ENCODE results near the gene DRICH1.
"Not testable (repeated sequence)": the region's sequence is repeated elsewhere in the genome, so short reads cannot be mapped to it uniquely, and the experiment has no call there.

DRICH1 gene

DNA sequence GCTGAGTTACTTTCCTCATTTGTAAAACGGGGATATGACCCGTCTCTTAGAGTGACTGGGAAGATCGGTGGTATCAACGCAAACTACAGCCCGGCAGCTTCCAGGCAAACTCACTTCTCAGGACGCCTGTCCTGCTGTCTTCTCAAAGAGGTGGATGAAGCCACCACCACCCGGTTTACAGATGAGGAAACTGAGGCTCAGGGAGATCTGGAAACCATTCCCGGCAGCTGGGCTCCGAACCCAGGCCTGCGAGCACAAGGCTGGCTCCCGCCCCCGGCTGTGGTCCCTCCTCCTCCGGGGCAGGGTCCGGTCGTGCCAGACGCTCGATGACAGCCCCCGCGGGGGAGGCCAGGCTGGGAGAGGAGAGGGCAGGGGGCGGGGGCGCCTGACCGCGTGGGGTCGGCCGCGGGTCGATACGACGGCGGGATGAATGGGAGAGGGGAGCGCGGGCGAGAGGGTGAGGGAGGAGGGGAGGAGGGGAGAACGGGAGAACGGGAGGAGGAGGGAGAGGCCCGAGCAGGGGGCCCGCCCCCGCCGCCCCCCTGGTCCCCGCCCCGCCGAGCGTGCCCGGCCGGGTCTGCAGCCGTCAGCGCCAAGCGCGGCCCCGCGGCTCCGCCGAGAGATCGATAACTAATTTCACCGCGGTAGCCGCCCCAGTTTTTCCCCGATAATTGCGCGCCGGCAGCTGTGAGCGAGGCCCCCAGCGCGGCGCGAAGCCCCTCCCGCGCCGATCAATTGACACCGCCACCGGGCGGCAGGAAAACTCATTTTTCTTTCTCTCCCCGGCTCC, 66.0 kb downstream of the DRICH1 start:
- DNase-seq = peak; percentile 43

DNA sequence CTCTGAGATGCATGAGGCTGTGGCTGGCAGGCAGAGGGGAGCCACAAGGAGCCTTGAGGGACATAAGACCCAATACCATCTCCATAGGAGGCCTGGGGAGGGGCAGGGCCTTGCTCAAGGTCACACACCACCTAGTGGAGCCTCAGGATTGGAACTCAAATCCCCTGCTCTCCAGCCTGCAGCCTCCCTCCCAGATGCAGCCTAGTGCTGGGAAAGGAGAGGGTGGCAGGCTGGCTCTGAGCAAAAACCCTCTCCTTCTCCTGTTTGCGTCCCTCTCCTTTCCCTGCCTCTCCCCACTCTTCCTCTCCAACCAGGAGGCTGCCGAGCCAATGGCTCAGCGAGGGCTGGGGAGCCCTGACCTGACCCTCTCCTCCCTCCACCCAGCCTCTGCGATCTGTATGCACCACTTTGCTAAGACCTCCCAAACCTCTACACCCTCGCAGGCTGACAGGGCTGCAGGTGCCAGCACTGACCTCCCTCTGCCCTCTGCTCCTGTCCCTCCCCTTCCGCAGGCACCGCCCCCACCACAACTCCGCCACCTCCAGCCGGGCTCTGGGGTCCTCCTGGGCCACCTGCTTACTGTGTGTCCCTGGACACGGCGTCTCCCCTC, 66.7 kb downstream of the DRICH1 start:
- peak; percentile 12 for DNase-seq

DNA sequence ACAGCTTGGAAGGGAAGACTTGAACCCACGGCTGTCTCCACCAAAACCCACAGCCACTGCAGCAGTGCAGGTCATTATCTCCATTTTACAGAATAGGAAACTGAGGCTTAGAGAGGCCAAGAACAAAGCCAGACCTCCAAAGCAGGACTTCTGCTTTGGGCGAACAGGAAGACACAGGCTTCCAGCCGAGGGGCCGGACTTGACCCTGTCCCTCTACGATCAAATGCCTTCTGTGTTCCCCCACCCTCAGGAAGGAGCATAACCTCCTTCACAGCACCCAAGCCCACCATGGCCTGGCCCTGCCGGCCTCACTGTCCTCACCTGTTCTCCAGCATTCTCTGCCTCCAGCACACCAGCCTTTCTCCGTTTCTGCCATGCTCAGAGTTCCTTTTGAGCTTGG, 67.8 kb downstream of the DRICH1 start:
- no peak for DNase-seq

DNA sequence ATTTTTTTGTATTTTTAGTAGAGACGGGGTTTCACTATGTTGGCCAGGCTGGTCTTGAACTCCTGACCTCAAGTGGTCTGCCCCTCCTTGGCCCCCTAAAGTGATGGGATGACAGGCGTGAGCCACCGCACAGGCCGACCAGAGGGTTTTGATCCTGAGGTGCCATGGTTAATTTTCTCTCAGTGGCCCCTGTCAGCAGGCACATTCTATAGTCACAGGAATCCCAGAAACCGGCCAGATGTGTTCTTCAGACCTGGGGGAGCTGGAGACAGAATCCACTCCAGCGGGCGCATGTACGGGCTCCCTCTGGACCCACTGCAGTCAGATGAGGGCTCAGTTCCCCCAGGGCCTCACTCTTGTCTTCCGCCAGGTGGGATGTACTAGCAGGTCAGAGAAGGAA, 69.0 kb downstream of the DRICH1 start:
- DNase-seq = no peak

DNA sequence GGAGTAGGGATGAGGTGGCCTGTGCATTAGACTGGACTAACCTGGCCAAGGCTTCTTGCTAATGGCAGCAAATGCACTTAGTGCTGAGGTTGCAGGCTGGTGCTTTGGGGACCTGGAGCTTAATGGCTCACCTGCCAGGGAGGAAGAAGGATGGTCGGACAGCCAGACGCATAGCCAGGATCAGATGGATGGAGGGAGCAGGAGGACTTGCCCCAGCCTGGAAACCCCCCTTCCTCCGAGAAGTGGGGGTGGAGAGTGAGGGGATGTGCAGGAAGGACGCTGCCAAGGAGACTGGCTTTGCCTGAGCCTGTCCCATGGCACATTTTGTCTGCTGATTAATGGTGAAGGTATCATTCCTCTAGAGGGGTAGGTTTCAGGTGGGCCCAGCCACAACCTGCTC, 69.9 kb downstream of the DRICH1 start:
- no peak for DNase-seq

DNA sequence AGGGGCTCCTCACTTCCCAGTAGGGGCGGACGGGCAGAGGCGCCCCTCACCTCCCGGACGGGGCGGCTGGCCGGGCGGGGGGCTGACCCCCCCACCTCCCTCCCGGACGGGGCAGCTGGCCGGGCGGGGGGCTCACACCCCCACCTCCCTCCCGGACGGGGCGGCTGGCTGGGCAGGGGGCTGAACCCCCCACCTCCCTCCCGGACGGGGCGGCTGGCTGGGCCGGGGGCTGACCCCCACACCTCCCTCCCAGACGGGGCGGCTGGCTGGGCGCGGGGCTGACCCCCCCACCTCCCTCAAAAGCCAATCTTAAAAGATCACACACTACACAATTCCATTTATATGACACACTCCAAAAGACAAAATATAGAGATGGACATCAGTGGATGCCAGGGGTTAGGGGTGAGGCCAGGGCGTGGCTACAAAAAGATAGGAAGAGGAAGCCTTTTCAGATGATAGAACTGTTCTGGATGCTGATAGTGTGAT, 71.1 kb downstream of the DRICH1 start:
- DNase-seq = not testable (repeated sequence)

DNA sequence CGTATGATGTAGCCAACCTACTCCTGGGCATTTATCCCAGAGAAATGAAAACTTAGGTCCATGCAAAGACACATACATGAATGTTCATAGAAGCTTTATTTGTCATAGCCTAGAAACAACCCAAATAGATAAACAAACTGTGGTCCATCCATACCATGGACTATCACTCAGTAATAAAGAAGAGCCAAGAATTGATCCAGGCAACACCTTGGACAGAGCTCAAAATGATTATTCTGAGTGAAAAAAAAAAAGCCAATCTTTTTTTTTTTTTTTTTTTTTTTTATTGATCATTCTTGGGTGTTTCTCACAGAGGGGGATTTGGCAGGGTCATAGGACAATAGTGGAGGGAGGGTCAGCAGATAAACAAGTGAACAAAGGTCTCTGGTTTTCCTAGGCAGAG, 71.9 kb downstream of the DRICH1 start:
- DNase-seq = not testable (repeated sequence)
